Left cardiac atrium (tissue), 4 donors: ENCODE measurements around the gene PRSS53. TPM values are rescaled to one million over a fixed set of nuclear protein-coding genes. Genes with fewer than 3 reads are reported as not detected.

Experiments
- ATAC-seq, 2 donors: fragments of 200-7000 bp; cut with Tn5 transposase; one replicate each; pipeline ENCODE4 v1.9.1; 2020; ENCODE audit warnings: mild to moderate bottlenecking in 2 of 2, moderate library complexity in 2 of 2
- DNase-seq: peaks from one replicate; pipeline ENCODE4 v3.0.0-alpha.2; 2020
- intact Hi-C, 2 donors: fragments of 100-400 bp; cut with DNase I; formaldehyde crosslinking; loops; one replicate each; pipeline versions ENCODE4 v1.14.1 to v1.15.1; 2022 to 2023
- total RNA-seq, 2 donors: library from RNA; stranded (reverse); fragmentation: NEBNext Ultra II Directional; extraction: Animal tissue kit (Norgen Biotek cat#: 25700); gene quantifications; one replicate each; pipeline ENCODE4 v1.2.1, GENCODE V29; 2021
- donor health status: DM: no; HTN: yes; CAD: no.
- donor health status: DM: no; HTN: yes; CAD: no; lungs with severe emphysema.
- donor health status: DM: yes; HTN: yes; CAD: no.
- donor health status: Dilated cardiomyopathy.

PRSS53 gene
- total RNA-seq, 2 donors from 2014 or later, result 0.71 to 1.1 TPM

DNA sequence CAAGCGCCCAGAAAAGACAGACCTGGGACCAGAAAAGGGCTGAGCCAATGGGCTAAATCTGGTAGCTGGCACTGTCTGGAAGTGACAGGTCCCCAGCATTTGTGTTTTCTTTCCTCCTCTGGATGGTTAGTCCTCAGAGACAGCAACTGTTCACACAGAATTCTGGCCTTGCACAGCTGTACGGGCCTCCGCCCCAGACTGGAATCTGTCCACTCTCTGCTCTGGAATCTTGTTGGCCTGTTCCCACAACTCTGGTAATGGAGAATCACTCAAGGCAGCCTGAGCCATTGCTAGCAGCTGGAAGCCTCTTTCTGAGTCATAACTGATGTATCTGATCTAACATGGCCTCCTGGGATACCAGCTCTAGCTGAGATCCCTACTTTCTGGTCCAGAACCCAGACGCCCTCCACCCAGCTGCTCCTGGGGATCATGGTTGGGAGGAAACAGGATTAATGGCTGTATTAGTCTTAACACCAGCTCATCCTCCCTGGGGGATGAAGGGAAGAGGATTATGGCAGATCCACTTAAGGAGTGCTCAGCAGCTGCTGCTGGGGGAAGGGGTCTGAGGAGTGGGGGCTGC, 23.8 kb downstream of the PRSS53 start:
- peak; percentile 83 to 95 for ATAC-seq
- intact Hi-C loops, result no loop called here
- peak; percentile 70 for DNase-seq

DNA sequence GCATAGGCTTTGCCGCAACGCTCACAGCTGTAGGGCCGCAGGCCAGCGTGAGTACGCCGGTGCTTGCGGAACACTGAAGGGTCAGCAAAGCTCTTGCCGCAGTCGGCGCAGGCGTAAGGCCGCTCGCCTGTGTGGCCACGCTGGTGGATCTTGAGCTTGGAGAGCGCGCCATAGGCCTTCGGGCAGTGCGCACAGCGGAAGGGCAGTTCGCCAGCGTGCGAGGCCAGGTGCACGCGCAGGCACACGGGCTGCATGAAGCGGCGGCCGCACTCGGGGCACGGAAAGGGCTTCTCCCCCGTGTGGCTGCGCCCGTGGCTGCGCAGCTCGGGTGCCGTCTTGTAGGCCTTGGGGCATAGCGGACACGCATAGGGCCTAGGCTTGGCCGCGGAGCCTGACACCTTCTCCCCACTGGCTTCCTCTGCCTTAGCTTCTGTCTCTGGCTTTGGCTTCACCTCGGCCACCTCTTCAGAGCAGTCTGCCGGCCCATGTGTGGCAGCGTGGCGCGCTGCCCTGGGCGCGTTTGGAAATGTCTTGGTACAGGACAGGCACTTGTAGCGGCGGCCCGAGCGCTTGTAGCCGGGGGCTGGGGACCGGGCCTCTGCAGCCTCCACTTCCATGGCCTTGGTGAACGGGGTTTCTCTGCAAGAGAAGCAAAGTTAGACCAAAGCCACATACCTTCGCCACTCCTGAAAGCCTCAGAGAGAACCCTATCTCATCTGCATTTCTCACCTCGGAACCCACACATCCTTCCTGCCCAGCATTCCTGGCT, 24.7 kb downstream of the PRSS53 start:
- ATAC-seq, result peak; percentile 2 to 38
- intact Hi-C loops, result no loop called here
- no peak for DNase-seq

DNA sequence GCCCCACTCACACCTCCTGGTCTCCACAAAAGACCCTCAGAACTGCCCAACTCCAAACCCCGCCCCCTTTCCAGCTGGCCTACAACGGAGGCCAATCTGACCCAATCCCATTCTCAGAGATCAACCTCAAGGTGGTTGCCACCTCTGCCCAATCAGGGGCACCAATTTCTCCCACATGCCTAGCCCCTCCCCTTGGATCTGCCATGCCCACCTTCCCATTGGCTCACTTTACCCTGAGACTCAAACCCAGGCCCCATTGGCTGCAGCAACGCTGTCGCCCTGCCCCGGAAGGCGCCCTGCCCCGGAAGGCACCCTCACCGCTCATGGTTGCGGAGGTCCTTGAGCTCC, 25.3 kb downstream of the PRSS53 start:
- intact Hi-C loops, result no loop called here
- DNase-seq (no peak), ATAC-seq (no peak)

DNA sequence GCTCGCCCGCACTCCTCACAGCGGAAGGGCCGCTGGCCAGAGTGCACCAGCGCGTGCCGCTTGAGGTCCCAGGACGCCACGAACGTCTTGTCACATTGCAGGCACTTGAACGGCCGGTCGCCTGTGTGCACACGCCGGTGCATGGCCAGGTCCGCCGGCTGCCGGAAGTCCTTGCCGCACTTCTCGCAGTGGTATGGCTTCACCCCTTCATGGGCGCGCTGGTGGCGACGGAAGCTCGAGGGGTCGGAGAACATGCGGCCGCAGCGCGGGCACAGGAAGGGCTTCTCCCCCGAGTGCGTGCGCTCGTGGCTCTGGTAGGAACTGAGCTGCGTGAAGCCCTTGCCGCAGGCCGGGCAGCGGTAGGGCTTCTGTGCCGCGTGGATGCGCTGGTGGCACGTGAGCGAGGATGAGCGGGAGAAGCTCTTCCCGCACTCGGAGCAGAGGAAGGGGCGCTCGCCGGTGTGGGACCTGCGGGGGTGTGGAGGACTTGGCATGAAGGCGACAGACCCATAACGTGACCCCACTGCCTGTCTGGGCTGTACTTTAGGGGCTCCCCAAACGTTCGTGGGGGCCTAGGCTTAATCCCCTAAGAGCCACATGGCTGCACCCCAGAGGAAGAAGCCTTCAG, 26.8 kb downstream of the PRSS53 start:
- intact Hi-C loops, result no loop called here
- no peak for DNase-seq
- ATAC-seq, result no peak

DNA sequence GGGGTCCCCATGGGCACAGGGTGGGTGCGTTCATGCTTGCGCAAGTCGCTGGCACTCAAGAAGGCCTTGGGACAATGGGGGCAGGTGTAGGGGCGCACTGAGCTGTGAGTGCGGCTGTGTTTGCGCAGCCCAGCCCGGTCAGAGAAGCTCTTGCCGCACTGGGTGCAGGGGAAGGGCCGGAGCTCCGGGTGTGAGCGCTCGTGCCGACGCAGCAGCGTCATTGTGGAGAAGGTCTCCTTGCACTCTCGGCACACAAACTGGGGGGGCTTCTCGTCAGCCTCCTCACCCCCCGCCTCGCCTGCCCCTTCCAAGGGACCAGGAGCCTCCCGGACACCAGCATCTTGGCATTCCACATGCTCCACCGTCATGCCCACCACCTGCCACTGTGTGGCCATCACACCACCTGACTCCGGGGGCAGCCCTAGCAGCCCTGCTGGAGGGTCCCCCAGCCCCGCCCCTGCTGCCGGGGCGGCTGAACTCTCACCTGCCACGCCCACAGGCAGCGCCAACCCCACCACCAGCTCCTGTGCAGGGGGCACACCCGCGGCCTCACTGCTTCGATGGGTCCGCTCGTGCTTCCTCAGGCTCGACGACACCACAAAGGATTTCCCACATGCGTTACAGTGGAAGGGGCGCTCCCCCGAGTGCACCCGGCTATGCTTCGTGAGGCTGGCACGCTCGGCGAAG, 27.5 kb downstream of the PRSS53 start:
- no peak for ATAC-seq
- no peak for DNase-seq
- intact Hi-C loops, result no loop called here

DNA sequence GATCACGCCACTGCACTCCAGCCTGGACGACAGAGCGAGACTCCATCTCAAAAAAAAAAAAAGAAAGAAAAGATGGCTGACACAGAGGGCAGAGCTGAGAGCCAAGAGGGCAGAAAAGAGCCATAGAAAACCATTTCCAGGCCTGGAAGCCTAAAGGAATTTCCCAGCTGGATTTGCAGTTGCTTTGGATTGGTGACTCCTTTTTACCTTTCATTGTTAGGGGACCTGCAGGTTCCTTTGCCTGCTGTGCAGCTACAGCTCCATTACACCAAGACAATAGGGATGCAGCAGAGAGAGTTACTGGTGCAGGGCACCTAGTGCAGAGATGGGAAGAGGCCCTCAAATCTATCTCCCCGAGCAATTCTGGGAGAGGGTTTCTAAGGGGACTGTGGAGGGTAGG, 33.1 kb downstream of the PRSS53 start:
- ATAC-seq, result no peak
- intact Hi-C loops, result no loop called here
- no peak for DNase-seq

DNA sequence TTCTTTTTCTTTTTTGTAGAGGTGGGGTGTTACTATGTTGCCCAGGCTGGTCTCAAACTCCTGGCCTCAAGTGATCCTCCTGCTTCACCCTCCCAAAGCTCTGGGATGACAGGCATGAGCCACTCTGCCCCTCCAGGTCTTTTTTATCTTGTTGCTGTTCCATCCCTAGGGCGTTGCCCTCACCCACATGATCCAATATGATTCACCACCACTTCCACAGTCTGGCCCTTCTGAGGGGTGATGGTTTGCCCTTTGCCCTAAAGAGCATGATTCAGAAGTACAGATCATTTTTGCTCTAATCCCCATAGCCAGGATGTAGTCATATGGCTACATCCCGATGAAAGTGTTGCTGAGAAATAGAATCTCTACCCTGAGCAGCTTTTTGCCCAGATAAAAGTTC, 36.6 kb downstream of the PRSS53 start:
- ATAC-seq (peak; percentile 65 to 97), DNase-seq (no peak)
- intact Hi-C loops, result no loop called here

DNA sequence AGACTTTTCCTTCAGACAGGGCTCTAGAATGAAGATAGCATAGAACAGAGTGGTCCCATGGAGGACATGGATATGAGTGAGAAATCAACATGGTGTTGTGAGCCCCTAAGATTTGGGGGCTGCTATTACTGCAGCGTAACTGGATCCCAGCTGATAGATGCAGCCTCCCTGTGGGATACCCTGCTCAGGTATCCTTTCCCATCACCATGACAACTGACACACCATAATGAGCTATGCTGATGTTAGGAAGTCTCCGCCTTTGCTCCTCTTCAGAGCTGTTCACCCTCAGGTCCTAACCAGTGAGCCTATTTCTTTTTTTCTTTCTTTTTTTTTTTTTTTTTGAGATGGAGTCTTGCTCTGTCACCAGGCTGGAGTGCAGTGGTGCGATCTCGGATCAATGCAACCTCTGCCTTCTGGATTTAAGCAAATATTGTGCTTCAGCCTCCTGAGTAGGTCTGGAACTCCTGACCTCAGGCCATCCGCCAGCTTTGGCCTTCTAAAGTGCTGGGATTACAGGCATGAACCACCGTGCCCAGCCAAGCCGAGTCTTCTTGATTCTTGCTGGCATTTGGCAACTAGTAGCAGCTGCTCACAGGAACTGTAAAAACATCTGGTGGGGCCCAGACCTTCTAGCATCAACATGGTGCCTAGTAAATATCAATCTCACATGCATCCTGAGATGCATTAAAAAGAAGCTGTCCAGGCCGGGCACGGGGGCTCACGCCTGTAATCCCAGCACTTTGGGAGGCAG, 38.3 kb downstream of the PRSS53 start:
- intact Hi-C loops, result no loop called here
- ATAC-seq, result no peak
- DNase-seq, result no peak

DNA sequence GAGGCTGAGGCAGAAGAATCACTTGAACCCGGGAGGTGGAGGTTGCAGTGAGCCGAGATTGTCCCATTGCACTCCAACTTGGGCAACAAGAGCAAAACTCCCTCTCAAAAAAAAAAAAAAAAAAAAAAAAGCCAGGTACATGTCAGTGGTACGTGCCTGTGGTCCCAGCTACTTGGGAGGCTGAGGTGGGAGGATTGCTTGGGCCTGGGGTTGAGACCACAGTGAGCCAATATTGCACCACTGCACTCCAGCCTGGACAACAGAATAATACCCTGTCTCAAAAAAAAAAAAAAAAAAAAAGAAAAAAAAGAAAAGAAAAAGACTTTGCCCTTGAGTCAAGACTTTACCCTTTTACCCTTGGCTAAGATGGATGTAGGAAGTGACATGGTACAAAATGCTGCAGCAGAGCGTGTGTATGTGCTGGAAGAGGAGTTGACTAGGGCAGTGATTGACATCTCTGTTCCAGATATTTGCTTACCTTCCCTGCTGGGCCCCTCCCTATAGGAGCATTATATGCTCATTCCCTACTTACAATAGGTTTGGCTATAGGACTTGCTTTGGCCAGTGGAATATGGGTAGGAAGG, 44.8 kb downstream of the PRSS53 start:
- intact Hi-C loops, result no loop called here
- ATAC-seq (no peak), DNase-seq (no peak)

DNA sequence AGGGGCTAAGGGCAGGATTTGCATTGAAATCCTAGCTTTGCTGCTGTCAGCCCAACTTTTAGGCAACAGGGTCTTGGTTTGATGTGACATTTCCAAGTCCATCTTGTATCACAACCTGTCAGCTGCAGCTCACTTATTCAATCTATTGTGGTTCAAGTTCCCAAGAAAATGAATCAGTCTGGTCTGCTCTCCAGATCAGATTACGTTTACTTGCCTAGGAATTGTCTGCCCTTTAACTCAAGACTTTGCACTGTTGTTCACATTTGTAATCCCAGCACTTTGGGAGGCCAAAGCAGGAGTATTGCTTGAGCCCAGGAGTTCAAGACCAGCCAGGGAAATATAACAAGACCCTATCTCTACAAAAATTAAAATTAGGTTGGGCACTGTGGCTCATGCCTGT, 45.4 kb downstream of the PRSS53 start:
- ATAC-seq (no peak), DNase-seq (no peak)
- intact Hi-C loops, result no loop called here

DNA sequence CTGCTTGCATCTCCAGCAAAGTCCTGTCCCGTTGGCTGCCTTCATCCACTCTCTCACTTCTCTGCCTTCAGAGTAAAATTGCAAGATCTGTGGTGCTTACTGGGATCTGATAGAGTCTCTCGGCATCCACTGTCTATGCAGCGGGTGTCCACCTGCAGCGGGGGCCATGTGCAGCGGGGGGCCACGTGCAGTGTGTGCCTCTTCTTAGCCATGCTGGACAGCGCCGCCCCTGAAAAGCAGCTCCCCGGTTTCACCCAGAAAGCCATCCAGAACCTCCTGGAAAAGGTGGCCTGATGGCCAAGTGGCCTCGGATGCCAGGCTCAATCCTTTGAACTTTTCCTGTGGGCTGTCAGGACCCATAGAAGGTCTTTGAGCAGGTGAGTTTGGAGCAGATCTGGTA, 45.9 kb downstream of the PRSS53 start:
- no peak for DNase-seq
- ATAC-seq, result no peak
- intact Hi-C loops, result no loop called here

DNA sequence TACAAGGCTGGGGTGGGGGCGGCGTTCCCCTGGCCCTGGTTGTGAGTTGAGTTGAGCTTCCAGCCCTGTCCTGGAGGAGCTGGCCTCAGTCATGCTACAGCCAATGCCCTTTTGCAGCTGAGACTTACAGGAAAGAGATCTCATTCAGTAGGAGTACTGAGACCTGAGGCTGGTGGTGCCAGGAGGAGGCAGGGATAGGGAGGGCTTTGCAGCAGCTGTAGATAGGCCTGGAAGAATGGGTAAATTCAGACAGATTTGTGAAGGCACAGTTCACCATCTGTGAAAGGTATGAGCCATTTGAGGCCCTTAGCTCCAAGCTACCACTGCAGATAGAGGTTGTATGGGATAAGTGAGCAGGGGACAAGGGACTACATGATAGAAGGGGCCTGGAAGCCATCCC, 49.8 kb downstream of the PRSS53 start:
- no peak for ATAC-seq
- DNase-seq, result no peak
- intact Hi-C loops, result no loop called here

DNA sequence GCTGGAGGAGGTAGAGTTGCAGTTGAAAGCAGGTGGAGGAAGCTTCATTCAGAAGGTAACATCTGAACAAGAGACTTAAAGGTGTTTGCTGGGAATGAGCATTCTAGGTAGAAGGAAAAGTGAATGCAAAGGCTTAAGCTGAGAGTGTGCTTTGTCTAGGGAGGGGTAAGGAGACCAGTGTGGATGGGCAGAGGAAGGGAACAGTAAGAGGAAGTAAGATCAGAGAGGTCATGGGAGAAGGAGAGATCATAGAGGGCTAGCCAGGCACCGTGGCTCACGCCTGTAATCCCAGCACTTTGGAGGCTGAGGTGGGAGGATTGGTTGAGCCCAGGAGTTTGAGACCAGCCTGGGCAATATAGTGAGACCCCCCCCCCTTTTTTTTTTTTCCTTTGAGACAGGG, 52.1 kb downstream of the PRSS53 start:
- intact Hi-C loops, result no loop called here
- DNase-seq (no peak), ATAC-seq (no peak)

DNA sequence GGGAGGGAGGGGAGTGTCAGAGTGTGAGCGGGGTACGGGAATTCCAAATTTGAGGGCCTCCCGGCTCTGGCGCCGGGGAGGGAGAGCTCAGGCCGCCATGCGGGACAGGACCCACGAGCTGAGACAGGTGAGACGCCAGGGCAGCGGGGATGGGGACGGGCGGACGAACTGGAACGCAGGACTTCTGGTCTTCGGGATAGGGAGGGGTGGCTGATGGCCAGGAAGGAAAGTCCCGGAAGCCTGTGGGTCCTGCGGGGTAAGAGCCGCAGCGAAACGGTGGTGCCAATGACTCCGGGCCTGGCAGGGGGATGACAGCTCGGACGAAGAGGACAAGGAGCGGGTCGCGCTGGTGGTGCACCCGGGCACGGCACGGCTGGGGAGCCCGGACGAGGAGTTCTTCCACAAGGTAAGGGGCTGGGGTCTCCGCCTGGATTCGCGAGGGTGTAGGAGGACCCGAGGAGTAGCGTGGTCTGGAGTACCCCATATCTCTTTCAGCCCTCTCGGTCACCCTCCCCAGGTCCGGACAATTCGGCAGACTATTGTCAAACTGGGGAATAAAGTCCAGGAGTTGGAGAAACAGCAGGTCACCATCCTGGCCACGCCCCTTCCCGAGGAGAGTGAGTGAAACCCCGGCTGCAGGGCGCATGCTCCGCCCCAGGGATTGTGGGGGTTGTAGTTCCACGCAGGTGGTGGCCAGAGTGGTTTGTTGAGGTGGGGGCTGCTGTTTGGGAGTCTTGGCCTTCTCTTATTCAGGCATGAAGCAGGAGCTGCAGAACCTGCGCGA, 54.8 kb downstream of the PRSS53 start:
- DNase-seq (peak; percentile 94), ATAC-seq (peak; percentile 82 to 88)
- intact Hi-C loops, result loop anchor here in 1 of 2 donors (2.0 to 5.0 kb wide), 2 partner anchors 37 to 41 kb away; partner anchors contain the start of genes ZNF646 and ZNF668
